ENCODE measurements around the gene REPIN1. TPM values are rescaled to one million over a fixed set of nuclear protein-coding genes. Genes with fewer than 3 reads are reported as not detected.

REPIN1 gene
- polyA plus RNA-seq, 1 experiment, result 28.4 TPM

DNA sequence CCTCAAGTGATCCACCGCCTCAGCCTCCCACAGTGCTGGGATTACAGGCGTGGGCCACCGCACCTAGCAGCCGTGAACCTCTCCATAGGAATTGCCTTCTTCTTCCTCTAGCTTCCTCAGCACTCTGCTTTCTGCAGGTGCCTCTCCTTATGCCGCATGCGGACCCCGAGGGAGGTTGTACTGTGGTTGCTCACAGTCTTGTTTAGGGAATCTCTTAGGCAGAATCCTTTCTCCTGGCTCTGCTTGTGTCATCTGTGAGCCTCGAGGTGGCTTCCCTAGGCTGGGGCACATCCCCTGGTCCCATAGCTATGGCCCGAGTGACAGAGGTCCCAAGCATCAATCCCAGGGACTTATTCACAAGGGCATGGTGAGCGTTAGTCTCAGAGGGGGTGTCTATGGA is 48.6 kb downstream of the REPIN1 start:
- Histone ChIP-seq H3K27ac (ENCODE audit: low read depth, low read length) (no peak overlapping the region), H3K4me3 (ENCODE audit: low read depth, low read length) (no peak overlapping the region), H3K9me3 (ENCODE audit: control insufficient read depth, insufficient read depth, low read length) (no peaks in the 10 kb centered on the region), H3K27me3 (ENCODE audit: control insufficient read depth, insufficient read depth, low read length) (no peaks in the 10 kb centered on the region)
- TF ChIP-seq, protein P1, sequence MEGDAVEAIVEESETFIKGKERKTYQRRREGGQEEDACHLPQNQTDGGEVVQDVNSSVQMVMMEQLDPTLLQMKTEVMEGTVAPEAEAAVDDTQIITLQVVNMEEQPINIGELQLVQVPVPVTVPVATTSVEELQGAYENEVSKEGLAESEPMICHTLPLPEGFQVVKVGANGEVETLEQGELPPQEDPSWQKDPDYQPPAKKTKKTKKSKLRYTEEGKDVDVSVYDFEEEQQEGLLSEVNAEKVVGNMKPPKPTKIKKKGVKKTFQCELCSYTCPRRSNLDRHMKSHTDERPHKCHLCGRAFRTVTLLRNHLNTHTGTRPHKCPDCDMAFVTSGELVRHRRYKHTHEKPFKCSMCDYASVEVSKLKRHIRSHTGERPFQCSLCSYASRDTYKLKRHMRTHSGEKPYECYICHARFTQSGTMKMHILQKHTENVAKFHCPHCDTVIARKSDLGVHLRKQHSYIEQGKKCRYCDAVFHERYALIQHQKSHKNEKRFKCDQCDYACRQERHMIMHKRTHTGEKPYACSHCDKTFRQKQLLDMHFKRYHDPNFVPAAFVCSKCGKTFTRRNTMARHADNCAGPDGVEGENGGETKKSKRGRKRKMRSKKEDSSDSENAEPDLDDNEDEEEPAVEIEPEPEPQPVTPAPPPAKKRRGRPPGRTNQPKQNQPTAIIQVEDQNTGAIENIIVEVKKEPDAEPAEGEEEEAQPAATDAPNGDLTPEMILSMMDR (IDR thresholded peaks at IDR 0.05; ENCODE audit: low read depth, low read length), result no peak
- CTCF ChIA-PET, result interaction anchor here (0.6 to 1.8 kb wide), 2 partner anchors 12 to 13 kb away, joined by 3 to 5 read pairs; no protein-coding TSS in a partner anchor
- no peak for DNase-seq (ENCODE audit: low read depth, low spot score)
- POLR2A ChIA-PET, result no interaction called here

DNA sequence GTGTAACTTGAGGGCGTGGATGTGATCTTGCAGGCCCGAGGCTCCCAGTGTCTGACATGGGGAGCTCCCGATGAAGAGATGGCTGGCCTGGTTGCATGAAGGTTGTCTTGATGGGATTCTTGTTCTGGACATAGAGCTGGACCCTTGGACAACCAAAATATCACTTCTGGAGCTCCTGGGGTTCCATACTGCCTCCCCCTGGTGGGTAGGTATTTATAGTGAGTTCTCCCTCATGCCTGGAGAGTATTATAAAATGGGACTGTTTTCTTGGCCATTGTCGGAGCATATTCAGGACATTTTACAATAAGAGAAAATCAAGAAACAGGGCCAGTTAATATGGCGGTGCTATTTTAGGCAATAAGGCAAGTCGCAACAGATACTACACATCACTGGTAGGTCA is 49.2 kb downstream of the REPIN1 start:
- Histone ChIP-seq H3K4me3 (ENCODE audit: low read depth, low read length) (no peak overlapping the region), H3K9me3 (ENCODE audit: control insufficient read depth, insufficient read depth, low read length) (no peaks in the 10 kb centered on the region), H3K27me3 (ENCODE audit: control insufficient read depth, insufficient read depth, low read length) (no peaks in the 10 kb centered on the region), H3K27ac (ENCODE audit: low read depth, low read length) (no peak overlapping the region)
- TF ChIP-seq, protein P1 (IDR thresholded peaks at IDR 0.05; ENCODE audit: low read depth, low read length), result 0 out of 2 replicates have a peak, but pooled peaks have one; percentile 2
- DNase-seq (ENCODE audit: low read depth, low spot score), result no peak
- CTCF ChIA-PET, result interaction anchor here (0.8 to 1.8 kb wide), 2 partner anchors 14 to 31 kb away, joined by 3 to 5 read pairs; no protein-coding TSS in a partner anchor
- POLR2A ChIA-PET, result no interaction called here

DNA sequence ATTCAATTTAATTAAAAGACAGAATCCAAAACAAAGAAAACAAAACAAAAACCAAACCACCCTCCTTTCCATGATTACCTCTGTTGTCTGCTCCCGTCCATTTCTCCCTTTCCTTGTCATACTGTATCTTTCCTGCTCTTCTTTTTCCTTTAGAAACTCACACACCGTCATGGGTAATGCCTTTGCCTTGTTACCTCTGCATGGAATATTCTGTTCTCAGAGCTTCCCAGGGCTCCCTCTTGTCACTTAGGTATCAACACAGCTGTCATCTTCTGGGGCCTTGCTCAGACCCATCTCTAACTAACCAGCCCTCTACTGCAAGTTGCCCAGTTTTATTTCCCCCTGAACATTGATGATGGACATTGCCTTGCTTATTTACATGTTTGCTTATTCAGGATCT is 51.6 kb downstream of the REPIN1 start:
- TF ChIP-seq, protein P1 (IDR thresholded peaks at IDR 0.05; ENCODE audit: low read depth, low read length), result no peak
- DNase-seq (ENCODE audit: low read depth, low spot score), result no peak
- no peak overlapping the region for H3K4me3 ChIP-seq (ENCODE audit: low read depth, low read length)
- no peaks in the 10 kb centered on the region for H3K27me3 ChIP-seq (ENCODE audit: control insufficient read depth, insufficient read depth, low read length)
- ChIA-PET CTCF (interaction anchor here (1.0 to 1.5 kb wide), 2 partner anchors 13 to 15 kb away, joined by 3 read pairs; a partner anchor contains a TSS), POLR2A (no interaction called here)
- no peak overlapping the region for H3K27ac ChIP-seq (ENCODE audit: low read depth, low read length)
- H3K9me3 ChIP-seq (ENCODE audit: control insufficient read depth, insufficient read depth, low read length), result no peaks in the 10 kb centered on the region

DNA sequence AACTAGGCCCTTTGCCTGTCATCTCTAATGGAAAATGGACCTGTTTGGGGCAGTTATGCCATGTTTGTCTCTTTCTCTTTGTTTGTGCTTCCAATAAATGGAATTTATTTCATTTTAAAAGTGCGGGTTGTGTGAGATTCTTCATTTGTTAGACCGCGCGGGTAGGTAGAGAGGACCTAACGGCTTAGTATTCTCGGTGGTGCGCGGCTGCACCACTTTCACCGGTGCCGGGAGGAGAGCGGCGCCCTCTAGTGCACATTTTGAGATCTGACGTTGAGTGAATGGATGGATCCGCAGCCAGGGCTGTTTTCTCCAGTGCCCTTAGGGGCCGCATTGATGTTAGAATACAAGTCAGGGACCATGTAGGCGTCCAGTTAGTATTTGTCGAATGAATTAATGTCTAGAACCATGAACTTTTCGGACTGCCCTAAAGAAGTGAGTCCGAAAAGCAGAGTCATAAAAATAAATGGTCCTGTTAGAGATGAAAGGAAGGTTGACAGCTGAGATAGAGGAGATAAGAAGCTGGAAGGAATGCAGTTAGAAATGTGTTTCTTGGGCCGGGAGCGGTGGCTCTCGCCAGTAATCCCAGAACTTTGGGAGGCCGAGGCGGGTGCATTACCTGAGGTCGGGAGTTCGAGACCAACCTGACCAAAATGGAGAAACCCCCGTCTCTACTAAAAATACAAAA is 52.5 kb downstream of the REPIN1 start:
- DNase-seq (ENCODE audit: low read depth, low spot score), result peak; percentile 27
- POLR2A ChIA-PET, result interaction anchor here (0.6 kb wide), 1 partner anchor 149 kb away, joined by 5 read pairs; no protein-coding TSS in a partner anchor
- H3K4me3 ChIP-seq (ENCODE audit: low read depth, low read length), result no peak overlapping the region
- no peaks in the 10 kb centered on the region for H3K27me3 ChIP-seq (ENCODE audit: control insufficient read depth, insufficient read depth, low read length)
- H3K9me3 ChIP-seq (ENCODE audit: control insufficient read depth, insufficient read depth, low read length), result no peaks in the 10 kb centered on the region
- no peak overlapping the region for H3K27ac ChIP-seq (ENCODE audit: low read depth, low read length)
- CTCF ChIA-PET, result interaction anchor here (0.7 to 1.7 kb wide), 11 partner anchors 8 to 136 kb away, joined by 3 to 5 read pairs (median 3); no protein-coding TSS in a partner anchor
- TF ChIP-seq, protein P1 (IDR thresholded peaks at IDR 0.05; ENCODE audit: low read depth, low read length), result peak; percentile 92

DNA sequence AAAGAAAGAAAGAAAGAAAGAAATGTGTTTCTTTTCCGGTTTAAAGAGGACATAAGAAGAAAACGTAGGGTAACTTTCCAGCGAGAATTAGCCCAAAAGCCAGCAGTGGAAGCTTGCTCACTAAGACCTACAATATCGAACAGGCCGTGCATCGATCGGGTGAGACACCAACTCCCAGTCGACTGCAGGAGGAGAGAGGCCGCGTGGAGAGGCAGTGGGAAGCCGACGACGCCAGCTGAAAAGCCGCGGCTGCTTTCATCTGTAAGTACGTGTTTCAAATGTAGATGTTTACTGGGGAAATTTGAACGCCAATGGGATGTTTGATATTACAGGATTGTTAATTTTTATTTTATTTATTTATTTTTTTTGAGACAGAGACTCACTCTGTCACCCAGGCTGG is 53.2 kb downstream of the REPIN1 start:
- ChIA-PET CTCF (interaction anchor here (0.7 to 1.7 kb wide), 11 partner anchors 9 to 136 kb away, joined by 3 to 5 read pairs (median 3); no protein-coding TSS in a partner anchor), POLR2A (interaction anchor here (0.6 kb wide), 1 partner anchor 150 kb away, joined by 5 read pairs; no protein-coding TSS in a partner anchor)
- TF ChIP-seq, protein P1 (IDR thresholded peaks at IDR 0.05; ENCODE audit: low read depth, low read length), result no peak
- no peak overlapping the region for H3K4me3 ChIP-seq (ENCODE audit: low read depth, low read length)
- H3K9me3 ChIP-seq (ENCODE audit: control insufficient read depth, insufficient read depth, low read length), result no peaks in the 10 kb centered on the region
- H3K27ac ChIP-seq (ENCODE audit: low read depth, low read length), result no peak overlapping the region
- no peaks in the 10 kb centered on the region for H3K27me3 ChIP-seq (ENCODE audit: control insufficient read depth, insufficient read depth, low read length)
- no peak for DNase-seq (ENCODE audit: low read depth, low spot score)
